ENCODE results near the gene PLEKHA4.
A peak's percentile ranks its signal among the peaks of the same experiment; 100 is the strongest.
"Not testable (repeated sequence)": the region's sequence is repeated elsewhere in the genome, so short reads cannot be mapped to it uniquely, and the experiment has no call there.

Gene PLEKHA4

GRCh38 chr19:48859711-48860572, 8.5 kb downstream of the PLEKHA4 start:
- Mint-ChIP-seq H3K27ac (peak overlapping the region; percentile 34), H3K9me3 (no peaks in the 10 kb centered on the region), H3K4me3 (no peak overlapping the region), H3K27me3 (no peaks in the 10 kb centered on the region), H3K4me1 (ENCODE audit: low read depth) (peaks cover 4% of the 10 kb centered on the region), H3K36me3 (ENCODE audit: low read depth) (no peaks in the 10 kb centered on the region)
- DNase-seq = no peak

- Mint-ChIP-seq H3K4me1 (ENCODE audit: low read depth) (peaks cover 4% of the 10 kb centered on the region), H3K9me3 (no peaks in the 10 kb centered on the region), H3K27ac (peak overlapping the region; percentile 95), H3K36me3 (ENCODE audit: low read depth) (no peaks in the 10 kb centered on the region), H3K27me3 (no peaks in the 10 kb centered on the region), H3K4me3 (peak overlapping the region; percentile 88)
- peak; percentile 87 for DNase-seq
Observed at GRCh38 chr19:48858984-48859710, 9.3 kb downstream of the PLEKHA4 start.

GRCh38 chr19:48856921-48857320, 11.5 kb downstream of the PLEKHA4 start:
- Mint-ChIP-seq H3K9me3 (no peaks in the 10 kb centered on the region), H3K4me1 (ENCODE audit: low read depth) (peaks cover 4% of the 10 kb centered on the region), H3K4me3 (no peak overlapping the region), H3K36me3 (ENCODE audit: low read depth) (no peaks in the 10 kb centered on the region), H3K27me3 (no peaks in the 10 kb centered on the region), H3K27ac (no peak overlapping the region)
- DNase-seq = no peak

GRCh38 chr19:48854103-48854502, 14.3 kb downstream of the PLEKHA4 start:
- H3K36me3 Mint-ChIP-seq (ENCODE audit: low read depth) = no peaks in the 10 kb centered on the region
- no peaks in the 10 kb centered on the region for H3K27me3 Mint-ChIP-seq
- no peak overlapping the region for H3K27ac Mint-ChIP-seq

GRCh38 chr19:48853483-48853882, 14.9 kb downstream of the PLEKHA4 start:
- H3K27ac Mint-ChIP-seq = no peak overlapping the region
- no peaks in the 10 kb centered on the region for H3K9me3 Mint-ChIP-seq
- no peaks in the 10 kb centered on the region for H3K36me3 Mint-ChIP-seq (ENCODE audit: low read depth)
- H3K4me3 Mint-ChIP-seq = no peak overlapping the region
- H3K4me1 Mint-ChIP-seq (ENCODE audit: low read depth) = no peaks in the 10 kb centered on the region
- H3K27me3 Mint-ChIP-seq = no peaks in the 10 kb centered on the region
- no peak for DNase-seq

More at GRCh38 chr19:48854103-48854502, 14.3 kb downstream of the PLEKHA4 start:
- H3K4me1 Mint-ChIP-seq (ENCODE audit: low read depth) = peaks cover 2% of the 10 kb centered on the region
- no peak for DNase-seq
- H3K4me3 Mint-ChIP-seq = no peak overlapping the region
- no peaks in the 10 kb centered on the region for H3K9me3 Mint-ChIP-seq

- H3K4me1 Mint-ChIP-seq (ENCODE audit: low read depth) = no peaks in the 10 kb centered on the region
- H3K36me3 Mint-ChIP-seq (ENCODE audit: low read depth) = no peaks in the 10 kb centered on the region
- no peak overlapping the region for H3K4me3 Mint-ChIP-seq
- no peak for DNase-seq
- no peak overlapping the region for H3K27ac Mint-ChIP-seq
- H3K9me3 Mint-ChIP-seq = no peaks in the 10 kb centered on the region
- H3K27me3 Mint-ChIP-seq = no peaks in the 10 kb centered on the region
Observed at GRCh38 chr19:48852292-48852691, 16.1 kb downstream of the PLEKHA4 start.

- not testable (repeated sequence) for H3K4me3 Mint-ChIP-seq; H3K27me3 Mint-ChIP-seq; DNase-seq; H3K36me3 Mint-ChIP-seq (ENCODE audit: low read depth); H3K9me3 Mint-ChIP-seq; H3K4me1 Mint-ChIP-seq (ENCODE audit: low read depth); H3K27ac Mint-ChIP-seq
Observed at GRCh38 chr19:48846659-48847058, 21.8 kb downstream of the PLEKHA4 start.

GRCh38 chr19:48845384-48845783, 23.0 kb downstream of the PLEKHA4 start:
- Mint-ChIP-seq H3K36me3 (ENCODE audit: low read depth) (no peaks in the 10 kb centered on the region), H3K9me3 (no peaks in the 10 kb centered on the region), H3K4me3 (no peak overlapping the region), H3K27me3 (no peaks in the 10 kb centered on the region), H3K4me1 (ENCODE audit: low read depth) (no peaks in the 10 kb centered on the region), H3K27ac (no peak overlapping the region)
- DNase-seq = no peak

- no peak for DNase-seq
- Mint-ChIP-seq H3K36me3 (ENCODE audit: low read depth) (no peaks in the 10 kb centered on the region), H3K27me3 (no peaks in the 10 kb centered on the region), H3K4me3 (no peak overlapping the region), H3K4me1 (ENCODE audit: low read depth) (no peaks in the 10 kb centered on the region), H3K27ac (no peak overlapping the region), H3K9me3 (no peaks in the 10 kb centered on the region)
Observed at GRCh38 chr19:48844472-48844871, 23.9 kb downstream of the PLEKHA4 start.

GRCh38 chr19:48842789-48843162, 25.6 kb downstream of the PLEKHA4 start:
- no peaks in the 10 kb centered on the region for H3K27me3 Mint-ChIP-seq
- H3K27ac Mint-ChIP-seq = no peak overlapping the region
- no peak overlapping the region for H3K4me3 Mint-ChIP-seq

GRCh38 chr19:48841571-48841970, 26.8 kb downstream of the PLEKHA4 start:
- Mint-ChIP-seq H3K9me3 (no peaks in the 10 kb centered on the region), H3K4me3 (no peak overlapping the region), H3K27ac (no peak overlapping the region), H3K36me3 (ENCODE audit: low read depth) (no peaks in the 10 kb centered on the region), H3K27me3 (peaks cover 3% of the 10 kb centered on the region), H3K4me1 (ENCODE audit: low read depth) (peaks cover 6% of the 10 kb centered on the region)
- DNase-seq = no peak

More at GRCh38 chr19:48842789-48843162, 25.6 kb downstream of the PLEKHA4 start:
- Mint-ChIP-seq H3K36me3 (ENCODE audit: low read depth) (no peaks in the 10 kb centered on the region), H3K9me3 (no peaks in the 10 kb centered on the region), H3K4me1 (ENCODE audit: low read depth) (no peaks in the 10 kb centered on the region)
- peak; percentile 51 for DNase-seq

GRCh38 chr19:48841047-48841446, 27.4 kb downstream of the PLEKHA4 start:
- Mint-ChIP-seq H3K4me1 (ENCODE audit: low read depth) (peaks cover 11% of the 10 kb centered on the region), H3K4me3 (no peak overlapping the region), H3K27ac (no peak overlapping the region), H3K36me3 (ENCODE audit: low read depth) (no peaks in the 10 kb centered on the region), H3K27me3 (peaks cover 3% of the 10 kb centered on the region), H3K9me3 (no peaks in the 10 kb centered on the region)
- no peak for DNase-seq

GRCh38 chr19:48837687-48838086, 30.7 kb downstream of the PLEKHA4 start:
- peaks cover 16% of the 10 kb centered on the region for H3K4me1 Mint-ChIP-seq (ENCODE audit: low read depth)
- no peak overlapping the region for H3K27ac Mint-ChIP-seq
- H3K4me3 Mint-ChIP-seq = peak overlapping the region; percentile 41

GRCh38 chr19:48837051-48837524, 31.3 kb downstream of the PLEKHA4 start:
- DNase-seq = peak; percentile 84
- Mint-ChIP-seq H3K36me3 (ENCODE audit: low read depth) (no peaks in the 10 kb centered on the region), H3K4me3 (peak overlapping the region; percentile 79), H3K27ac (peak overlapping the region; percentile 85), H3K4me1 (ENCODE audit: low read depth) (peaks cover 16% of the 10 kb centered on the region), H3K27me3 (peaks cover 3% of the 10 kb centered on the region), H3K9me3 (no peaks in the 10 kb centered on the region)

More at GRCh38 chr19:48837687-48838086, 30.7 kb downstream of the PLEKHA4 start:
- no peaks in the 10 kb centered on the region for H3K36me3 Mint-ChIP-seq (ENCODE audit: low read depth)
- H3K9me3 Mint-ChIP-seq = no peaks in the 10 kb centered on the region
- H3K27me3 Mint-ChIP-seq = peaks cover 3% of the 10 kb centered on the region
- no peak for DNase-seq

Data from activated T-cell treated with anti-CD3 and anti-CD28 coated beads, Interleukin-2, amount 50 U/mL, for 24 hours (primary cell).